Measurements from ENCODE around the gene P2RX1. TPM values are rescaled to one million over a fixed set of nuclear protein-coding genes. Genes with fewer than 3 reads are reported as not detected.

The P2RX1 gene
- polyA plus RNA-seq, 5 donors: 1.3 to 2.6 (median 2.0) TPM

GRCh38 chr17:3907483-3908216, 8.6 kb downstream of the P2RX1 start:
- no peak for DNase-seq

- DNase-seq: no peak
These were observed 9.4 kb downstream of the P2RX1 start for GRCh38 chr17:3906881-3907280.

GRCh38 chr17:3905017-3905520, 11.2 kb downstream of the P2RX1 start:
- DNase-seq: no peak

- DNase-seq: no peak
These were observed 11.8 kb downstream of the P2RX1 start for GRCh38 chr17:3904501-3904900.

- no peak for DNase-seq
These were observed 12.4 kb downstream of the P2RX1 start for GRCh38 chr17:3903881-3904290.

GRCh38 chr17:3903051-3903825, 13.0 kb downstream of the P2RX1 start:
- no peak for DNase-seq

GRCh38 chr17:3900646-3901045, 15.6 kb downstream of the P2RX1 start:
- no peak for DNase-seq

- DNase-seq: no peak
These were observed 18.5 kb downstream of the P2RX1 start for GRCh38 chr17:3897731-3898130.

GRCh38 chr17:3896968-3897235, 19.4 kb downstream of the P2RX1 start:
- DNase-seq: no peak

- no peak for DNase-seq
These were observed 19.9 kb downstream of the P2RX1 start for GRCh38 chr17:3896108-3896967.

- DNase-seq: no peak
These were observed 20.9 kb downstream of the P2RX1 start for GRCh38 chr17:3895354-3895753.

GRCh38 chr17:3894911-3895343, 21.3 kb downstream of the P2RX1 start:
- DNase-seq: no peak

GRCh38 chr17:3894188-3894587, 22.1 kb downstream of the P2RX1 start:
- DNase-seq: no peak

- no peak for DNase-seq
These were observed 22.5 kb downstream of the P2RX1 start for GRCh38 chr17:3893720-3894116.

GRCh38 chr17:3893003-3893719, 23.1 kb downstream of the P2RX1 start, which contains the start of gene CAMKK1:
CAMKK1 (minus strand) TSS chr17:3893053; CDS start chr17:3885687, 7,366 bp downstream.
- peak; percentile 79 to 82 for DNase-seq

GRCh38 chr17:3892095-3892998, 23.9 kb downstream of the P2RX1 start:
- DNase-seq: no peak

GRCh38 chr17:3891626-3892094, 24.6 kb downstream of the P2RX1 start:
- DNase-seq: no peak

GRCh38 chr17:3890878-3891219, 25.4 kb downstream of the P2RX1 start:
- DNase-seq: no peak

GRCh38 chr17:3890082-3890877, 26.0 kb downstream of the P2RX1 start:
- DNase-seq: no peak

All from right lung (tissue), 5 donors.